ENCODE data around the gene NCKAP5. TPM values are rescaled to one million over a fixed set of nuclear protein-coding genes. Genes with fewer than 3 reads are reported as not detected.

NCKAP5 gene
- polyA plus RNA-seq, 2 of the 4 experiments (the other 2 are of a cell fraction), result 3.0 to 4.1 TPM

DNA sequence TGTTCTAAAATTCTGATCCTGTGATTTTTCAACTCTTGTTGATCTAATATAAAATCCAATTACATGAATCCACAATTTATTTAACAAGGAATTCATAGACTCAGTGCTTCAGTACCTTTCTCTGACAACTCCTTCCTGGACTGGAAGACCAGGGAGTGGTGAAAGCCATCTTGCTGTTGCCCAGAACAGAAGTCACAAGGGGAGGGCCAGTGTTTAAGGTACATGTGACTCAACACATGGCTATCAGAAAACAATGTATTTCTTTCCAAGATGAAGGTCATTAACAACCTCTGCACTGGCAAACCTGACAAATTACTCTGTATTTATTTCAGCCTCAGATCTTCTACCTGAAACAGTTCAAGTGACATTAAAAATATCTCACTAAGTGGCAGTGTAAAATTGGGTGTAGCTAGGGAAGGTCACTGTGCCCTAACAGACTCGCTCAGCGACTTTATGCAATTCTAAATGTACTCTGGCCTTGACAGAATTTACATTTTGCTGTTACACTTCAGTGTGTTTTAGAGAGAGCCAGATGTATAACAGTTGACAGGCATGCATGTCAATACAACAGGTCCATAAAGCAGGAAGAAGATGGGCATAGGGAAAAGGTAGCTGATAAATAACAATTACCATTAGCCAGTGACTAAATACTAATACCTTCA, 75.4 kb downstream of the NCKAP5 start (continued):
- TF ChIP-seq, protein P1, sequence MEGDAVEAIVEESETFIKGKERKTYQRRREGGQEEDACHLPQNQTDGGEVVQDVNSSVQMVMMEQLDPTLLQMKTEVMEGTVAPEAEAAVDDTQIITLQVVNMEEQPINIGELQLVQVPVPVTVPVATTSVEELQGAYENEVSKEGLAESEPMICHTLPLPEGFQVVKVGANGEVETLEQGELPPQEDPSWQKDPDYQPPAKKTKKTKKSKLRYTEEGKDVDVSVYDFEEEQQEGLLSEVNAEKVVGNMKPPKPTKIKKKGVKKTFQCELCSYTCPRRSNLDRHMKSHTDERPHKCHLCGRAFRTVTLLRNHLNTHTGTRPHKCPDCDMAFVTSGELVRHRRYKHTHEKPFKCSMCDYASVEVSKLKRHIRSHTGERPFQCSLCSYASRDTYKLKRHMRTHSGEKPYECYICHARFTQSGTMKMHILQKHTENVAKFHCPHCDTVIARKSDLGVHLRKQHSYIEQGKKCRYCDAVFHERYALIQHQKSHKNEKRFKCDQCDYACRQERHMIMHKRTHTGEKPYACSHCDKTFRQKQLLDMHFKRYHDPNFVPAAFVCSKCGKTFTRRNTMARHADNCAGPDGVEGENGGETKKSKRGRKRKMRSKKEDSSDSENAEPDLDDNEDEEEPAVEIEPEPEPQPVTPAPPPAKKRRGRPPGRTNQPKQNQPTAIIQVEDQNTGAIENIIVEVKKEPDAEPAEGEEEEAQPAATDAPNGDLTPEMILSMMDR (IDR thresholded peaks at IDR 0.05), result no peak

DNA sequence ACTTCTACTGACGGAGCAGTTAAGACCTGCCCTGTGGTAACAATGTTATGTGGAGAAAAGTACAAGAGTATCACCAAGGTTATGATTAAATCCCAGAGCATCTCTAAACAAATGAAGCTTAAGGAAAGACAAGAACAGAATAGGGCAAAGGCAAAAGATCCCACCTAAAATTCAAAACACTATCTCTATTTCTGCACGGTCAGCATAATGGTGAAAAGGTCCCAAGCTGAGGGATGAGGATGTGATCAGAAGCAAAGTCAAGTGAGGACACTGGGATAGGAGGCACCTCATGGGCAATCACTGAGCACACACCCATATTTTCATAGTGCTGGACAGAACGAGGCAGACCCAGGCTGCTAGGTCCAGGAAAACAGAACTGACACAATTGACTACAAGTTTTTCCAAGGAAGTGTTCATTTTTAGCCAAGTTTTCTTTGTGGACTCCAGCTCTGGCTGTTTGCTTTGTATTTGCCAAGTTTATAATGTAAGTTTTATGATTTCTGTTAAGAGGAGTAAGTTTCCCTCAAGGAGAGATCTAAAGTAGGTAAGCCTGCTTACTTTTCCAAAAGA, 77.8 kb downstream of the NCKAP5 start:
- Histone ChIP-seq H3K9me3 (no peaks in the 10 kb centered on the region), H3K4me3 (no peak overlapping the region), H3K4me1 (peaks cover 10% of the 10 kb centered on the region; the same call in 2 of the 3 replicates), H3K27ac (no peak overlapping the region), H3K4me2 (no peak overlapping the region)
- CTCF ChIA-PET, result interaction anchor here (1.0 kb wide), 1 partner anchor 8 kb away, joined by 3 read pairs; no protein-coding TSS in a partner anchor
- TF ChIP-seq SREBF2 (IDR thresholded peaks at IDR 0.05) (no peak), ZNF302 (CRISPR knock-in tag; IDR thresholded peaks at IDR 0.05) (no peak), POLR2A (IDR thresholded peaks at IDR 0.05; ENCODE audit: low read length) (no peak), MAFK (IDR thresholded peaks at IDR 0.05; ENCODE audit: partially characterized antibody) (peak; percentile 98)
- FAIRE-seq (no peak), ATAC-seq (no peak), DNase-seq (ENCODE audit: low read depth in 1 of 2, low spot score in 1 of 2) (no peak)
- WGBS (ENCODE audit: missing lambda C conversion rate), result 46% methylated on average over 3 of the region's 3 CpGs
- POLR2A ChIA-PET, result no interaction called here

DNA sequence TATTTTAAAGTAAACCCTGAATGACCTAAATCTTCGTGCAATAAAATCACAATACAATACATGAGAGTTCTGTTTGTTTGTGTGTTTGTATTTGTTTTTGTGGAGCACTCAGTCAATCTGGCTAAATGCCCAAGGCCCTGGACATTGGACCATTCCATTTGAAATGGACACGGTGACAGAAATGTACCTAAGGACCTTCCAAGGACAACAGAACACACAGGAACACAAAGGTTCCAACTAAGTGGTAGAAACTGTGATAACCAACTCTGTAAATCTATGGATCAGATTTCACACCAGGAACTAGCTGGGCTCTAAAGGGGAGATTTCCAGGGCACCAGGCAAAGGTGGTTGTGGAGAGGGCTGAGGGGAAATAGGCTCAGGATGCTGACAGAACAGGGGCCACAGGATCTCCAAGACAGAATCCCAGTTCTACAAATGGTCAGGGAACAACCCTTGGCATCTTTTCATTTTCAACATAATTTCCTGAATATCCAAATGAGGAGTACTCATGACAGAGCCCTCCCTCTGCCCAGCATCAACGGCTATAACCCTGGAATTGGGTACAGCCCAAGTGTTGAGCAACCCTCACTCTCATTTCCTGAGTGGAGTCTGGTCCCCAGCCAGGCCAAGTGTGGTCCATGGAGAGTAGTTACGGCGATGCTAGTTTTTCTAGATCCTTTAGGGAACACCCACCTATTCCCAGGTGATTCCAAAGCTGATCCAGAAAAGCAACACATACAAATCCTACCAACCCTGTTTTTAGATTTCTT, 78.4 kb downstream of the NCKAP5 start:
- ChIA-PET POLR2A (no interaction called here), CTCF (interaction anchor here (1.0 kb wide), 1 partner anchor 9 kb away, joined by 3 read pairs; no protein-coding TSS in a partner anchor)
- Histone ChIP-seq H3K4me1 (0 out of 3 replicates have a peak, but pooled peaks cover 6% of the 10 kb centered on the region), H3K9me3 (no peaks in the 10 kb centered on the region), H3K4me2 (no peak overlapping the region), H3K27ac (no peak overlapping the region), H3K4me3 (no peak overlapping the region)
- FAIRE-seq, result no peak
- no peak for ATAC-seq
- WGBS (ENCODE audit: missing lambda C conversion rate), result 48% methylated on average over 5 of the region's 5 CpGs
- no peak for DNase-seq (ENCODE audit: low read depth in 1 of 2, low spot score in 1 of 2)
- TF ChIP-seq, protein P2, sequence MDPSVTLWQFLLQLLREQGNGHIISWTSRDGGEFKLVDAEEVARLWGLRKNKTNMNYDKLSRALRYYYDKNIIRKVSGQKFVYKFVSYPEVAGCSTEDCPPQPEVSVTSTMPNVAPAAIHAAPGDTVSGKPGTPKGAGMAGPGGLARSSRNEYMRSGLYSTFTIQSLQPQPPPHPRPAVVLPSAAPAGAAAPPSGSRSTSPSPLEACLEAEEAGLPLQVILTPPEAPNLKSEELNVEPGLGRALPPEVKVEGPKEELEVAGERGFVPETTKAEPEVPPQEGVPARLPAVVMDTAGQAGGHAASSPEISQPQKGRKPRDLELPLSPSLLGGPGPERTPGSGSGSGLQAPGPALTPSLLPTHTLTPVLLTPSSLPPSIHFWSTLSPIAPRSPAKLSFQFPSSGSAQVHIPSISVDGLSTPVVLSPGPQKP (IDR thresholded peaks at IDR 0.05; ENCODE audit: low read depth, low read length), result no peak
- no peak for TF ChIP-seq RARB (CRISPR knock-in tag; IDR thresholded peaks at IDR 0.05)
- no peak for TF ChIP-seq RNF2 (IDR thresholded peaks at IDR 0.05; ENCODE audit: borderline replicate concordance, low read depth)
- TF ChIP-seq GATA3 (IDR thresholded peaks at IDR 0.05; ENCODE audit: borderline replicate concordance), result no peak
- TF ChIP-seq NPAS2 (CRISPR knock-in tag; IDR thresholded peaks at IDR 0.05; ENCODE audit: borderline replicate concordance), result no peak
- TF ChIP-seq BHLHE40 (IDR thresholded peaks at IDR 0.05; ENCODE audit: low read depth, low read length), result no peak
- no peak for TF ChIP-seq MAFK (IDR thresholded peaks at IDR 0.05; ENCODE audit: partially characterized antibody)
- TF ChIP-seq KDM5A (IDR thresholded peaks at IDR 0.05), result no peak
- no peak for TF ChIP-seq MAZ (IDR thresholded peaks at IDR 0.05; ENCODE audit: borderline replicate concordance, low read depth, low read length)

DNA sequence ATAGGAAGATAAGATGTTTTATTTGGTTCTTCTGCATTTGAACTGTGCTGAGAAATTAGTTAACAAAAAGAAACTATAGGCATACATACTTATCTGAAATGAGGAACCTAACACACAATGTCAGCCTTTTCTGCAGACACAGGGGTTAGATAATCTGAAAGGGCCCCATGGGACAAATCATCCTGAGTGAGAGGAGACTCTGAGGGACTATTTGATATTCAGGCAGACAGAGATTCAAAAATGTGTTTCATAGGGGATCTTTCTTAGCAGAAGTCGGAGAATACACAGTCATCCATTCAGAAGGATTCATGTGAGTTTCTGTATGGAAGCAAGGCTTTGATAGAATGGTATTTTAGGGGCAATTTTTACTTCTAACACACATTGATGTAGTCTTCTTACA, 79.1 kb downstream of the NCKAP5 start:
- Histone ChIP-seq H3K4me2 (no peak overlapping the region), H3K4me1 (0 out of 3 replicates have a peak, but pooled peaks cover 6% of the 10 kb centered on the region), H3K4me3 (no peak overlapping the region), H3K9me3 (no peaks in the 10 kb centered on the region), H3K27ac (no peak overlapping the region)
- TF ChIP-seq HOXA7 (CRISPR knock-in tag; IDR thresholded peaks at IDR 0.05), result no peak
- TF ChIP-seq NFE2L2 (conservative IDR thresholded peaks at IDR 0.05; ENCODE audit: low read length), result no peak
- TF ChIP-seq RFX5 (IDR thresholded peaks at IDR 0.05), result no peak
- no peak for TF ChIP-seq SREBF2 (IDR thresholded peaks at IDR 0.05)
- no peak for TF ChIP-seq HOXB13 (CRISPR knock-in tag; IDR thresholded peaks at IDR 0.05; ENCODE audit: low read depth)
- no peak for TF ChIP-seq KDM5A (IDR thresholded peaks at IDR 0.05)
- TF ChIP-seq EHMT2 (IDR thresholded peaks at IDR 0.05; ENCODE audit: low read depth), result no peak
- no peak for FAIRE-seq
- WGBS (ENCODE audit: missing lambda C conversion rate), result 62% methylated on average over 1 of the region's 1 CpG
- POLR2A ChIA-PET, result no interaction called here
- no peak for DNase-seq (ENCODE audit: low read depth in 1 of 2, low spot score in 1 of 2)
- CTCF ChIA-PET, result no interaction called here
- no peak for ATAC-seq

All from A549 (cell line).